GM18858 (cell line): ENCODE data around the gene KCNQ1.

Experiments used
- ATAC-seq: cut with Tn5 transposase; IDR thresholded peaks from one replicate; pipeline ENCODE4 v1.9.1; 2021; ENCODE audit not compliant: unreplicated experiment

KCNQ1 gene

DNA sequence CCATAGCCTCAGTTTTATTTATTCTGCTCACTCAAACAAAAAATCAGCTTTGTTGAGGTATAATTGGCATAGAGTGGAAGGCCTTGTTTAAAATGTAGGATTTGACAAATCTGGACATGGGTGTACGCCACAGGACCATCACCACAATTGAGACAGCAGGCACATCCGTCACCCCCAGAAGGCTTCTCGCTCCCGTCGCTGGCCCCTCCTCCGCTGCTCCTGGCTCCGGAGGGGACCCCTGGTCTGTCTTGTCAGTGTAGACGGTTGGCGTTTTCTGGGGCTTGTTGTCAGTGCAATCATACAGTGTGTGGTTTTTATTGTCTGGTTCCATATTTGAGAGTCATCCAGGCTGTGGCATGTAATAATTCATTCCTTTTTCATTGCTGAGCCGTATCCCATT, 97.6 kb downstream of the KCNQ1 start:
- ATAC-seq: no peak

DNA sequence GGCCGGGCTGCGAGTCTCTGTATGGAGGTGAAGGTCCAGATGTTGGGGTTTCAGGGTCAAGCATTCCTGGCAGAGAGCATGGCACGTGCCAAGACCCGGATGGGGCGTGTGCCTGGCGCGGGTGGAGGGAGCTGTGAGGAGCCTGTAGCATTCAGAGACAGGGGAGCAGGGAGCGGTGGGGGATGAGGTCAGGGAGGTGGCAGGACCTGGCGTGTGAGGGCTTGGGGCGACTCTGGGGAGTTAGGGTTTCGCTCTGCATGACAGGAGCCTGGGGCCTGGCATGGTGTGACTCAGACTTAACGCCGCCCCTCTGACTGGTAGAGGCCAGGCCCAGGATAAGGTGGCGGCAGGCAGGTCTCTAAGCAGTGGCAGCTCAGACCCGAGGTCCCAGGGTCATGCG, 103.0 kb downstream of the KCNQ1 start:
- no peak for ATAC-seq

DNA sequence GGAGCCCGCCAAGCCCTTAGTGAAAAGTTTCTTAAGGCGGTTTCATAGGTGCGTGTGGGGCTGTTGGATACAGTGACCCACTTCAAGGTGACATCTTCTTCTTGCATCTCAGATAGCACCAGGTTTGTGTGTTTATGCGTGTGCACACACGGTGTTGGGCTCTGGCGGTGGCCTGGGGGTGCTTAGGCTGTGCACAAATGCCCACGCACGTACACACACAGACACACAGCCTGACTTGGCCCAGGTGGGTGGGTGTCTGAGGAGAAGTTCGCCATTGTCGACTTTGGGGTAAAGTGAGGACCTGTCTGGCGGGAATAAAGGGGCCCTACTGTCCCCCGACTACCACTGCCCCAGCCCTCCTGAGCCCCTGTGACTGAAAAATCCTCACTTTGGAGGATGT, 103.8 kb downstream of the KCNQ1 start:
- no peak for ATAC-seq

DNA sequence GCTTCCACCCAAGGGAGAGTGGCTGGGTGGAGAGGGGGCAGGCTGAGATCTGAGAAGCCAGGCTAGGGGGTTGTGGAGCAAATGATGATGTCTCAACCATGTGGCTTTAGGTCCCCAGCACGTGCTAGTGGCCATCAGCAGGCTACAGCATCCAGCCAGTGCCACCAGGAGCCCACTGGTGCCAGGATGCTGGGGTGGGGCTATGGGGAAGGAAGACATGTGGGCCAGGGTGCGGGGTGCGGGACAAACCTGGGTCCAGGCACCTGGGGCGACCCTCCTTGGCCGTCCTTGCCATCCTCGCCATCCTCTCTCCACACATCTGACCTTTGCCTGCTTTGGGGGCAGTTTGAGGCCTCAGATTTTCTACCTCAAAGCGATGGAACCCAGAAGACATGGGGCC, 104.3 kb downstream of the KCNQ1 start:
- ATAC-seq: no peak

DNA sequence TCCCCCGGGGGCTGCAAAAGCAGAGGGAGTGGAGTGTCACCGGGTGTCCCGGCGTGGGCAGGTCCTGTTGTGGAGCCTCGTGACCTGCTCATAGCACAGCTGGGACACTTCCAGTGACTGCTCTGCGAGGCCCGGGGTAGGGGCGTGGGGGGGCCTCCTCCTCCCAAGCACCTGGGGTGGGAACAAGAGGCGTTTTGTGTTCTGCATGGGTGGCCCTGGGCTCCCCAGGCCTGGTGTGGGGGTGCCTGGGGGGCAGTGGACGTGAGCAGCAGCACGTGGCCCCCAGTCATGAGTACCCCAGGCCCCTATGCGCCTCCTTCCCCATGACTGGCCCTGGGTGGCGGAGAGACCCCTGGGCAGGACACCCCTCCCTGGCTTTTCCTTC, 104.7 kb downstream of the KCNQ1 start:
- no peak for ATAC-seq

DNA sequence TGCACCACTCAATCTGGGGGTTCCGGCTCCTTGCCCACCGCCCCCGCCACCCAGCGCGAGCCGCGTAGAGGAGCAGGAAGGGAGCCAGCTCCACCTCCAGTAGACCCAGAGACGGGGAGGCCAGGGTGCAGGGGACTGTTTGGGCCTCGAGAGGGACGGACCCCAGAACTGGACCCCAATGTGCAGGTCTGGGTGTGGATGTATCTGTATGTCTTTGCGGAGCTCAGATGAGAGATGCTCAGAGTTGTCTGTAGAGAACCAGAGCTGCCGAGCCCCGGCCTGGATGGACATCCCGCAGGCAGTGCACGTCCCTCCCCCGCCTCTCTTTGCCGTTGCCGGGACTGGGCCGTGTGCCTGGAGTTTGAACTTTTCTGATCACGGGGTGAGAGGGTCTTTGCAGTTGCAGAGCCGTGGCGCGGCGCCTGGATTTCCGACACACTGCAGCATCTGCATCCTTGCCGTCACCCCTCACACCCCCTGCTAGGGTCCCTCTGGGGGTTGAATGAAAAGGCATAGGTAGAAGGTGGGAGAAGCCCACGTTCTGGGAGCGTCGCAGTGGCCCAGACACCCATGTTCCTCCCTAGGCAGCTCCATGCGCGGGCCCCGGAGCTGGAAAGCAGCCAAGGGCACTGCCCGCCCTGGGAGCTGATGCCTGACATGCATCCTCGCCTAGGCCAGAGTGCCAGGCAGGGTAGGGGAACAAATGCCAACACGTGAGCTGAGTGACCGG, 105.2 kb downstream of the KCNQ1 start:
- no peak for ATAC-seq

DNA sequence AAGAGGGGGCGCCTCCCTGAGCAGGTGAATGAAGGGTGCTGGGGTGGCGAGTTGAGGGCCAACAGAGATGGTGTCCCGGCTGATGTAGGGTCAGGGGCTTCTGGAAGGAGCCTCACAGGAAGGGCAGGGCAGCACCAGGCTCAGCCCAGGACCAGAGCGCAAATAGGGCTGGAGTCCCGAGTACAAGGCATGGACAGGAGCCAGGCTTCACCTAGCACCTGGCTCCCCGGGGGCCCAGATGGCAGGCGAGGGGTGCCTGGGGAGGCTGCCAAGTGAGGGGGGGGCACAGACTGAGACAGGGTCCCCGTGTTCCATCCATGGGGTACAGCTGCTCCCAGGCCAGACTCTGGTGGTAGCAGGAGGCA, 105.8 kb downstream of the KCNQ1 start:
- no peak for ATAC-seq

DNA sequence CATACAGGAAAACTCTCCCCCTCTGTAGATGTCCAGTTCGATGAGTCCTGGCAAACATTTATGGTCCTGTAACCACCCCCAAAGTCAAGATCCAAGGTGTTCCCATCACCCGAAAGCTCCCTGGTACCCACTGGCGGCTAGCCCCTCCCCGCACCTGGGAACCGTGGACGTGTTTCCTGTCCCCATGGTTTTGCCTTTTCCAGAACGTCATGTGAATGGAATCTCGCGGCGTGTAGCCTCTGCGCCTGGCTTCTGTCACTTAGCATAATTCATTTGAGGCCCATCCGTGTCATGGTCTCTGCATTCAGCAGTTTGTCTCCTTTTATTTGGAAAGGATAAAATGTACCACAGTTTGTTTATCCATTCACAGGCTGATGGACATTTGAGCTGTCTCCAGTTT, 106.3 kb downstream of the KCNQ1 start:
- ATAC-seq: no peak

DNA sequence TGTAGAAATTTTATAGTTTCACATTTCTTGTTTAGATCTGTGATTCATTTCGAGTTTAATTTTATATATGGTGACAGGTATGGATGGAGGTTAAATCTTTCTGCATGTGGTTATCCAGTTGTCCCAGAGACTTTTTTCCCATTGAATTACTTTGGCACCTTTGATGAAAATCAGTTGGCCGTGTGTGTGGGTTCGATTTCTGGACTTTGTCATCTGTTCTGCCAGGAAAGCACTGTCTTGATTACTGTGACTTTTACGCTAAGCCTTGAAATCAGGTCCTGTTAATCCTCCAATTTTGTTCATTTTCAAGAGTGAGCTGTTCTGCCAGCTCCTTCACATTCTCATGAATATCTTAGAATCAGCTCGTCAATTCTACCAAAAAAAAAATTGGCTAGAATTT, 107.4 kb downstream of the KCNQ1 start:
- ATAC-seq: no peak

DNA sequence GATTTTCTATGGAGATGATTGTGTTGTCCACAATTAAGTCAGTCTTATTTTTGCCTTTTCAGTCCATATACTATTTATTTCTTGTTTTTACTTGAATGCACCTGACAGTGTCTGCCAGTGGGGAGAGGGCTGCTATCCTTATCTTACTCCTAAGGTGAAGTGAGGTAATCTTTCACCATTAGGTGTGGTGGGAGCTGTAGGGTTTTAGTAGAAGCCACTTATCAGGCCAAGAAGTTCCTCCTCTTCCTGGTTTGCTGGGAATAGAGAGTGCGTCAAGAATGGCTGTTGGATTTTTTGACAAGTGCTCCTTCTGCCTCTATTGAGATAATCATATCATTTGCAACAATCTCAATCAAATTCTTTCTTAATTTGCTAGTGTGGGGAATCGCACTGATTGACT, 108.4 kb downstream of the KCNQ1 start:
- no peak for ATAC-seq

DNA sequence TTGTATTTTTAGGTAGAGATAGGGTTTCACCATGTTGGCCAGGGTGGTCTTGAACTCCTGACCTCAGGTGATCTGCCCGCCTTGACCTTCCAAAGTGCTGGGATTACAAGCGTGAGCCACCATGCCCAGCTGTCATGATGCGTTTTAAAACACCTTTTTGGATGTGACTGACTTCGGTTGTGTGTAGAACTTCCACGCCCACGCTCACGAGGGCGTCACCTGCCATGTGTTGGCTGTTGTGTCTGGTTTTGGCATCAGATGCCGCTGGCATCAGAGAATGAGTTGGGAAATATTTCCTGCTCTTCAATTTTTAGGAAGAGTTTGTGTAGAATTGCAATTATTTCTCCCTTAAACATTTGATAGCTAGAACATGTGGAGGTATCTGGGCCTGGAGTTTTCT, 109.1 kb downstream of the KCNQ1 start:
- ATAC-seq: no peak

DNA sequence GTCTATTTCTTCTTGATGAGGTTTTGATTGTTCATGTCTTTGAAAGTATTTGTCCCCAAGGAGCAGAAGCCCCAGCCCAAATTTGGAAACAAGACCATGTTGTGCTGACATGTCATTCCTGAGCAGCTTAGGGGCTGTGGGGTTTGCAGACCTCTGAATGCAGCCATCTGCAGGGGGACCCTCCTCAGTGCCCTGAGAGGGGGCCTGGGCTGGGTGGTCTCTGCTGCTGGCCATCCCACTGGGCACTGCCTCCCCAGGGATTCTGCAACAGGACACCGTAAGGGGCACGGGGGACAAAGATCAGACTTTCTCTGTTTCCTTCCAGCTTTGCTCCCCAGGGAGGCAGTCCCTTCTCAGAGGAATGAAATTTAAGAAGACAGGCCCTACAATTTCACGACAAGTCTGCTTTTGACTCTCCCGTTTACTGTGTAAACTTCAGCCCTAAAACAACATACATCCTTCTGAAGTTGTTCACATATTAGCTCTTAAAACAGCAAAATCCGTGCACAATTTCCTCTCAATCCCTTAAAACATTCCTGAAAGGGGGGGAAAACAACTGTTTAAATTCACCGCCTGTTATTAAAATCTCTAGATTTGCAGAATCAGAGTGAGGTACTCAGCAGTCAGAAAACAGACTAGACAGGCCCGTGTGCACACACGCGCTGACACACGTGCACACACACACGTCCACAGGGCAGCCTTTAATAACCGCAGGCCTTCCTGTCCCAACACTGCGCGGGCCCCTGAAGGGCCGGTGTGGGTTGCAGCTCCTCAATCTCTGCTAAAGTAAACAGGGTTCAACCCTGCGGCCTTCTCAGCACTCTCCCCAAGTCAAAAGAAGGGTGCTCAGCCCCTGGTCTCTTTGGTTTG, 109.8 kb downstream of the KCNQ1 start:
- no peak for ATAC-seq

DNA sequence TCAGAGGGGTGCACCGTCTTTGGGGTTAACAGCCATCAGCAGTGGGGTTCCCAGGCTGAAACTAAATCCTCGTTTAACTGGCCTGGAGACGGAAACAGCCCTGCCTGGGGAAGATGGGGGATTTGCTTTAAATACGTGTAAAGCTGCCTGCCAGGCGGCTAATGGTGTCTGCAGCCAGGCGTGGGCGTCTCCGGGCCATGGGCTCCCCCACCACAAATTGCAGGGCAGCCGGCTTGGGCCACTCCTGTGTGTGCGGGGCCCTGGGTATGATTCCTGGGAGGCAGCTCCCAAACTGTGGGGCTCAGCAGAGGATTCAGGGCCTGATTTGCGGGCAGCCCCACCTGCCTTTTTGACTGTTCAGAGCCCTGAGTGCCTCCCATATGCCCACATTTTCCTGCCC, 110.5 kb downstream of the KCNQ1 start:
- no peak for ATAC-seq

DNA sequence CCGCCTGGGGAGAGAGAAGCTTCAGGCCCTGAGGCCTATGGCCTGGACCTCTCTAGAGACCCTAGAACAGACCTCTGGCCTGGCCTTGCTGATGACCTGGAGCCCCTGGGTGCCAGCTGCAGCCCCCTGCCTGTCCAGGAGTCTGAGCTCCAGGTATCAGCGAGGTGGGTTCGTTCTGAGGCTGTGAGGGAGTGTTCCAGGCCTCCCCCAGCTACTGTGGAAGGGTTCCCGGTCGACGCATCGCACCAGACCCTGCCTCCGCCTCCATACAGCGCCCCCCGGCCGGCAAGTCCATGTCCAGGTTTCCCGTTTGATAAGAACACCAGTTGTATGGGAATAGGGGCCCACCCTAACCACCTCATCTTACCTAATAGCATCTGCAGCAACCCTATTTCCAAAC, 111.1 kb downstream of the KCNQ1 start:
- no peak for ATAC-seq

DNA sequence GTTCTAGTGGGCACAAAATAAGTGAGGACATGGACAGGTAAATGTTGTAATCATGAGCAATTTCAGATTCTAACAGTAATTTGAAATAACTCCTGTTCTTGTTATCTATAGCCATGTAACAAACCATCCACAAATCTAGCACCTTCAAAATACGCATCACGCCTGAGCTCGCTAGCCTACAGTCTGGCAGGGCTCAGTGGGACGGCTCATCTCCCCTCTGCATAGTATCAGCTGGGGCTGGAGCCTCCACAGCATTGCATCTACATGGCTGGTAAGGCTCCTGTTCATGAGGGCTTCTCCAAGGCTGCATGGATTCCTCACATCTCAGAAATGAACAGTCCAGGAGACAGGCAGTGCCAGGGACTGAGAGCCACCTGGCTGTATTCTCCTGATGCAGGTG, 112.6 kb downstream of the KCNQ1 start:
- ATAC-seq: no peak

DNA sequence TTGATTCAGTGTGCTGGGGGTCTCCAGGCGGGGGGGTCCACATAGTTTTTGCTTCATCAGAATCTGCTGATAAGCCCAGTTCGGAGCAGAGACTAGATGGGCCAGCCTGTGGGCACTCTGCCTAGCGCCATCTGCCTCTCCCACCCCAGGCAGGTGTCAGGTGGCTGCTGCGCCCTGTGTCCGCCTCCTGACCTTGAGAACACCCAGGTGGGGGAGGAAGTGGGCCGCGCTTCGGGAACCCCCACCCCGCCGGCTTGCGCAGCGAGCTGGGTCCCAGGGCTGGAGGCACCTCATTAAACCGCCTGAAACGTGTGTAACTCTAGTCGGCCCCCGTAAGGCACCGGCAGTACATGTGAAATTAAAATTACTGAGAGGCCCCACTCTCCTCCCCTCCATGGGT, 113.6 kb downstream of the KCNQ1 start:
- ATAC-seq: no peak

DNA sequence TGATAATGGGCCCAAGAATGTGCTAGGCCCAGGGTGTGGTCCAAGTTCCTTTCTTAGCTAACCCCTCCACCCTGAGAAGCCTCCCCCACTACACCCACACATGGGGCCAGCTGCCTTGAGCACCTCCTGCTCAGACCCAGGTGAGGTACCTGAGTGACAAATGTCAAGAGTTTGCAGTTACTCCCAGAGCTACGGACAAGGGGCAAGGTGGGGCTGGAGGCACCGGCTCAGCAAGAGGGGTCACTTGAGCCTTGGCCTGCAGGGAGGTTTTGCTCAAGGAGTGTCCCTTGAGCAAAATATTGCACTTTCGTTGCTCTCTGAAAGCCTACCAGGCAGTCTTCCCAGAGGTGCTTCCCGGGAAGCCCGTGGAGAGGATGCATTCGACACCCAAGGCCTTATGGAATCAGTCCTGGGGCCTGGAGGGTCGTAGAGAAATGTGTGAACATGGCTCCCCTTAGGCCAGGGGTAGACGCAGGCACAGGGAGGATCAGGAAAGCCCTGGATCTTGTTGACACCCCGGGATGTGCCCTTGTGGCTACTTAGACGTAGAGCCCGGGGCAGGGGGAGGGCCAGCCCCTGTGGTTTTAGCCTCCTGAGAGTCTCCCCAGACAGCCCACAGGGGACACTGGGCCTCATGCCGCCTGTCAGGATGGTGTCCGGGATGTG, 114.2 kb downstream of the KCNQ1 start:
- ATAC-seq: no peak

DNA sequence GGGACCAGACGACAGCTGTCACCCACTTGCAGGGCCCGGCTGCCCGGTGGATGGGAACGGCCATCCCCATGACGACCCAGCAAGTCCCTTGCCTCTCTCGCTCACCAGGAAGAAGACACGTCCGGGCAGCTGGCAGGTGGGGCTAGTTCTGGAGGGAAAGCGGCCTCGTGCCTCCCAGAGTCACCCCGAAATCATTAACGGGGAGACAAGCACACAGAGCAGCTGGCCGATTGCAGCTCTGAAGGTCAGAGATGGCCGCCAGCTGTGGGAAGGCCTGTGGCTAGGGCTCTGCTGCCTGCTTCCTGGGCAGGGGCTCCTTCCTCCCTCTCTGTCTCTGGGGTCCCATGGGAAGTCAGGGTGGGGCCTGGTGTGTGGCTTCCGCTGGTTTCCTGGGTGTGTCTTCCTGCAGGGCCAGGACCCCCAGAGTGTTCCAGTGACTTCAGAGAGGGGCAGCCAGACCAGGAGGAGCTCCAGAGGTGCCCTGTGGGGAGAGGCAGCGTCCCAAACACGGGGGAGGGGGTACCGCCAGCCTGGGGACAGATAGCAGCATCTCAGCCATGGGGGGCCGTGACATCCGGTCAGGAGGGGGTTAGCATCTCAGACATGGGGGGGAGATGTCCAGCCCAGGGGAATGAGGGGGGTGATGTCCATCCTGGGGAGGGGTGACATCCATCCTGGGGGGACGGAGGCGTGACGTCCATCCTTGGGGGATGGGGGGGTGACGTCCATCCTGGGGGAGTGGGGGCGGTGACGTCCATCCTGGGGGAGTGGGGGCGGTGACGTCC, 114.9 kb downstream of the KCNQ1 start:
- no peak for ATAC-seq

DNA sequence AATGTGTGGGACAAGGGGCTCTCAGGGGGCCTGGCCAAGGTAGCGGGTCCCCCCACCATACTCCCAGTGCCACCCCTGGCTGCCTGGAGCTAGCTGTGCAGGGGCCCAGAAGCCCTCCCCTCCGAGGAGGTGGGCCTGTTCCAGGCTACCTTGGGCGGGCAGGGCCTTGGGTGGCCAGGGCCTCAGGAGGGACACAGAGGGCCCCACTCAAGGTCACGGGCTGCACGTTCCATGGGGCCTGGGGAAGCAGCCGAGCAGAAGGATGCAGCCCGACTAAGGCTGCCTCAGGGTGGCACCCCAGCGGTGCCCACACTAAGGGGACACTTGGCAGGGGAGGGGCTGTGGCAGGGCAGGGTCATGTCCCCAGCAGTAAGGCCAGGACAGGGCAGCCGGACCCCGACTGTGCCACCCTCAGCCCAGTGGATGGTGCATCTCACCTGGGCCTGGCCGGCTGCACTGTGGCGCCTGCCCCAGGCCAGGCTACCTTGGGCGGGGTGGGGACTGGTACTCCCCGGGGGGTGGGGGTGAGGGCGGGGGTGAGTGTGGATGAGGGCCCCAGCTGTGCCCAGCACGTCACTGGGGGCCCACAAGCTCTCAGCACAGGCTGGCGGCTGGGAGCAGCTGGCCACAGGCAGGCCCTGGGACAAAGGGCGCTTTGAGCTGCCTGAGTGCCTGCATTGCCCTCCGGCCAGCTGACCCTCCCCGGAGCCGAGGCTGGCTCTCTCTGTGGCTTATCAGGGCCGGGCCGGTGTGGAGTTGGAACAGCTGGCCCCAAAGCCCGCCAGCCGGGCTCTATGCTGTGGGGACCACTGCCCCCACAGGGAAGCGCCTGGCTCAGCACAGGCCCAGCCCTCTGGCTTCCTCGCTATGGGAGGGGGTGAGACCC, 117.1 kb downstream of the KCNQ1 start:
- ATAC-seq: no peak

DNA sequence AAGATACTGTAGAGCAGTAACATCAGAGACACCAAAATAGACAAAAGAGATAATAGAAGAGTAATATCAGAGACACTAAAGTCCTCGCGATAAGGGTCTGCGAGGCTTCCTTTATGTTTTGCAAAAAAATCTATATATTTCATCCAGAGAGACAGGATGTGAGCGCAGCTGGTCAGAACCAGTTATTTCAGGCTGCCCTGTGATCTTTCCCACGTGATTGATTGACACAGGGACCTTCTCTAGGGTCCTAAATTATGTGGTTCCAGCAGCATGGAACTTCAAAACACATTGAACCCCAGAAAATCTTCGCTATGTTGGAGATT, 118.0 kb downstream of the KCNQ1 start:
- ATAC-seq: no peak
